HG02884 (cell line): ENCODE data around the gene GUCY1B1.
"Not testable (repeated sequence)": the region's sequence is repeated elsewhere in the genome, so short reads cannot be mapped to it uniquely, and the experiment has no call there.

Experiments
- ATAC-seq: cut with Tn5 transposase; IDR thresholded peaks from one replicate; pipeline ENCODE4 v1.9.1; 2021; ENCODE audit warnings: mild to moderate bottlenecking, moderate library complexity; ENCODE audit not compliant: unreplicated experiment

Gene GUCY1B1

GRCh38 chr4:155761916-155762315 lies 3.1 kb downstream of the GUCY1B1 start:
- ATAC-seq: no peak

GRCh38 chr4:155762334-155762733 lies 3.5 kb downstream of the GUCY1B1 start:
- ATAC-seq: no peak

GRCh38 chr4:155763551-155763950 lies 4.7 kb downstream of the GUCY1B1 start:
- ATAC-seq: no peak

- ATAC-seq: no peak
These were observed 6.3 kb downstream of the GUCY1B1 start for GRCh38 chr4:155765149-155765548.

GRCh38 chr4:155766622-155767021 lies 7.8 kb downstream of the GUCY1B1 start:
- ATAC-seq: no peak

GRCh38 chr4:155768370-155768769 lies 9.5 kb downstream of the GUCY1B1 start:
- no peak for ATAC-seq

GRCh38 chr4:155769090-155769489 lies 10.3 kb downstream of the GUCY1B1 start:
- peak; percentile 74 for ATAC-seq

- no peak for ATAC-seq
These were observed 13.8 kb downstream of the GUCY1B1 start for GRCh38 chr4:155772459-155773195.

GRCh38 chr4:155773196-155773800 lies 14.5 kb downstream of the GUCY1B1 start:
- no peak for ATAC-seq

GRCh38 chr4:155774033-155774432 lies 15.2 kb downstream of the GUCY1B1 start:
- ATAC-seq: no peak

- no peak for ATAC-seq
These were observed 19.3 kb downstream of the GUCY1B1 start for GRCh38 chr4:155777971-155778735.

- ATAC-seq: no peak
These were observed 22.0 kb downstream of the GUCY1B1 start for GRCh38 chr4:155780775-155781174.

GRCh38 chr4:155781249-155781831 lies 22.5 kb downstream of the GUCY1B1 start:
- no peak for ATAC-seq

GRCh38 chr4:155784637-155785036 lies 25.8 kb downstream of the GUCY1B1 start:
- no peak for ATAC-seq

- no peak for ATAC-seq
These were observed 27.0 kb downstream of the GUCY1B1 start for GRCh38 chr4:155785828-155786227.

- ATAC-seq: peak; percentile 97
These were observed 28.4 kb downstream of the GUCY1B1 start for GRCh38 chr4:155787113-155787710.

- ATAC-seq: peak; percentile 57
These were observed 30.6 kb downstream of the GUCY1B1 start for GRCh38 chr4:155789391-155789790.

GRCh38 chr4:155789982-155790381 lies 31.2 kb downstream of the GUCY1B1 start:
- ATAC-seq: no peak

GRCh38 chr4:155794589-155795236 lies 35.9 kb downstream of the GUCY1B1 start:
- ATAC-seq: no peak

GRCh38 chr4:155795991-155796390 lies 37.2 kb downstream of the GUCY1B1 start:
- peak; percentile 87 for ATAC-seq

GRCh38 chr4:155797581-155797980 lies 38.8 kb downstream of the GUCY1B1 start:
- not testable (repeated sequence) for ATAC-seq
